ENCODE measurements around the gene CEND1.

- TF ChIP-seq CTCF (conservative IDR thresholded peaks at IDR 0.05 in 1 of 2, IDR thresholded peaks at IDR 0.05 in 1 of 2; ENCODE audit: extremely low read depth in 1 of 2, insufficient read depth in 1 of 2, low read depth in 1 of 2, low read length in 2 of 2), result no peak
- no peak for TF ChIP-seq EZH2 (IDR thresholded peaks at IDR 0.05; ENCODE audit: borderline replicate concordance, low read length)
These were observed 40.0 kb upstream of the CEND1 start for GRCh38 chr11:829847-830294.
